ENCODE data around the gene FCN3.
"Not testable (repeated sequence)": the region's sequence is repeated elsewhere in the genome, so short reads cannot be mapped to it uniquely, and the experiment has no call there.

The FCN3 gene

DNA sequence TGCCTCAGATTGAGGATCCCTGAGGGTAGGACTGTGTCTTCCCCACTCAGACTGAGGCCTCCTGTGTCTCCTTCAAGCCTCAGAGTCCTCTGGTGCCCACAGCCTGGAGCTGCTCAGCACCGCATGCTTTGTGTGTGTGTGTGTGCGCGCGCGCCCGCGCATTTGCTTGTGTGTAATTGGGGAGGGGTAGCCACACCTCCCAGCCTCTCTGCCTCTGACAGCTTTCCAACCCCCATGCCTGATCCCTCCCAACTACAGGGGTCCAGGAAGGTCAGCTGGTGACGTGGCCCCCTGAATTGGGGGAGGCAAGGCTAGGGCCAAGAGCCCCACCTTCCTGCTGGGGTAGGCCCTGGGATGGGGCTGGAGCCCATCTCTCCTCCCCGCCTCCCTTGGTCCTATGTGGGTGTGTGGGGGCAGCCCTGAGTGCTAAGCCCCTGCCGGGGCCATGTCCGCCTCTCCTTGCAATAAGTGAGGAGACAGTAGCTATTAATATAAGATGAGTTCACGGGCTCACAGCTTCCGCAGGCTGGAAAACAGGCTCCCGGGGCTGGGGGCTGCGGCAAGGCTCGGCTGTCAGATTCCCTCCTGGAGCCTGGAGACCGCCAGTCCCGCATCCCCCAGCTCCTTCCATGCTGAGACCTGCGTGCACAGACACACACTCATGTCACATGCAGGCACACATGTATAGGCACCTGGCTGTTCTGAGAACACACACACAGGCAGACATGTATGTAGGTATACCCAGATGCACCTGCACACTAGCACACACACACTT is 24.8 kb upstream of the FCN3 start:
- no peak for DNase-seq (ENCODE audit: low read depth)

DNA sequence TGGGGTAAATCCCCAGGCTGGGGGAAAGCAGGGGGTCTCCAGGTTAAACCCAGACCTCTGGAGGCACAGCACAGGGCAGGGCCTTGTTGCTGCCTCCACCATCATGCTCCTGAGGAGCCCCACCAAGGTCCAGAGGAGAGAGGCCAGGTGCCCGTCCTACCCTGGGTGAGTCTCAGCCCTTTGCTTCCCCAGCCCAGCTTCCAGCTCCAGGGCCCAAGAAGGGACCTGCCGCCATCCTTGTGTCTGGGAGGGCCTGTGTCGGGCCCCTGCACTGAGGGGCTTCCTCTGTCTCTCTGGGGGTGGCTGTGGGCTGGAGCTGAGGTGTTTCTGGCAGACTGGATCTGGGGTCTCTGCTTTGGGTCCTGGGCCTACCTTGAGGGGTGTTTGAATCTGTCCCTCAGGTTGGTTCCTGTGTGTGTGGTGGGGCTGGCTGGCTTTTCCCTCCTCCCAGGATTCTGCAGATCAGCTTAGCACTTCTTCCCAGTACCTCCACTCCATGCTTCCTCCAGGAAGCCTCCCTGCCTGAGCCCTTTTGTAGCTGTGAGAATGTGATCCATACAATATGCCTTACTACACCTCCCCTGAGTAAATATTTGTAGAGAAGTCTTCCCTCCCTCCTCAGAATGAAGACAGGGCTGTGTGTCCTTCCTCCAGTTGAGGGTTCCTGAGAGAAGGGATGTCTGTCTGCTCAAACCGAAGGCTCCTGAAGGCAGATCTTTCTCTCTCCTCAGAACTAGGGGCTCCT is 24.0 kb upstream of the FCN3 start:
- DNase-seq (ENCODE audit: low read depth) = no peak

DNA sequence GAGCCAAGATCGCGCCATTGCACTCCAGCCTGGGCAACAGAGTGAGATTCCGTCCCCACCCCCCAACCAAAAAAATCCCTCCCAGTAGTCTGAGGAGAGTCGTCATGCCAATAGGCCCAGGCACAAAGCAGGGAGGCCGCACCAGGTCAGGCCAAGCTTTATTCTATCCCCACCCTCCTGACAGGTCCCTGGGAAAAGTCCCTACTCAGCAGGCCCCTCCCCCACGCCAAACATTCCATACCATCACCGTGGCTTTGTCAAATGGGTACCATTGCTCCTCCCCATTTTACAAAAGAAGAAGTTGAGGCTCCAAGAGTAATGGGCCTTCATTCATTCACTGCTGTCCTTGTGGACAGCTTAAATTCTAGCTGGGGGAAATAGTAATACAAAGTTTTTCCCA is 23.1 kb upstream of the FCN3 start:
- DNase-seq (ENCODE audit: low read depth) = no peak

DNA sequence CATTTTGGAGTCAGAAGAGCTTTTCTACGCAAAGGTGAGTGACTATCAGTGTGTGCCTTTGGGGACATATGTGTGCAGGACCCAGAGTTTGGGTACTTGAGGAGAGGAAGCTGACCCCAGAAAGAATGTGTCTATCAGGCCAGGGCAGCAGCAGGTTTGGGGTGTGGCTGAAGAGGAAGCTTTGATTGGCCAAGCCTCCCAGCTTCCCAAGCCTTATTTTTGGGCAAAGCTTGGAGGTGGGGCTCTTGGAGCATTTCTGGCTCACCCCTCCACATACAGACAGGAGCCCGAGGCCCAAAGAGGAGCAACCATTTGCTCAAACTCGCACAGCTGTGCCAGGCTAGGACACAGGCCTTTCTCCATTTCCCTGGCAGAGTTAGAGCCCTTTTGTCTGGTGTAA is 22.5 kb upstream of the FCN3 start:
- no peak for DNase-seq (ENCODE audit: low read depth)

DNA sequence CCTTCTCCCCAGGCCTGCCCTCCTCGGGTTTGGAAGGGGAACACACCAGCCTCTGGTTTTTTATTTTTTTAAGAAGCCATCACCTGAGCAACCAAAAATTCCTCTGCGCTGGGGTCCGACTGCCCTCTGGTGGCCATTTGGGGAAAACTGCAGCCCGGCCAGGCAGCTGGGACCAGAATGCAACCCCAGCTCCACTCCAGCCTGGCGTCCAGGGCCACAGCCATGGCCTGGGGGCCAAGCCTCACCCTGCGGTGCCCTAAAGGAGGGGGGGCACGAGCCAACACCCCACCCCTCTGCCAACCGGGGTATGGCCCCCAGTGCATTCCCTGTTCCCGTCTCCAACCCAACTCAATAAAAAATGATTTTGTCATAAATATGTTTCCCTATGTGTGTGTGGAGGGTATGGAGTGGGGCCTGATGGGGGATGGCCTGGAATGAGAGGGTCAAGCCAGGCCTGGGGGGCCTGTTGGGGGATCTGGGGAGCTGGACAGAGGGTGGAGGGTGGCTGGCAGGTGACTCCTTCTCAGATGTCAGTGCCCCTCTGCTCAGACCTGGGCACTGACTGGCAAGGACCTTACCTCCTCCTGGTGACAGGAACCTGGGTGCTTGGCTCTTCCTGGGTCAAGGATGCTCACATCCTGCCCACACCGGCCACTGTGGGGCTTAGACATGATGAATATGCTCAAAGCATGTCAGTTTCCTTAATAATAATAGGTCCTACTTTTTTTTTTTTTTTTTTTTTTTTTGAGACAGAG is 21.0 kb upstream of the FCN3 start:
- DNase-seq (ENCODE audit: low read depth) = peak; percentile 27

DNA sequence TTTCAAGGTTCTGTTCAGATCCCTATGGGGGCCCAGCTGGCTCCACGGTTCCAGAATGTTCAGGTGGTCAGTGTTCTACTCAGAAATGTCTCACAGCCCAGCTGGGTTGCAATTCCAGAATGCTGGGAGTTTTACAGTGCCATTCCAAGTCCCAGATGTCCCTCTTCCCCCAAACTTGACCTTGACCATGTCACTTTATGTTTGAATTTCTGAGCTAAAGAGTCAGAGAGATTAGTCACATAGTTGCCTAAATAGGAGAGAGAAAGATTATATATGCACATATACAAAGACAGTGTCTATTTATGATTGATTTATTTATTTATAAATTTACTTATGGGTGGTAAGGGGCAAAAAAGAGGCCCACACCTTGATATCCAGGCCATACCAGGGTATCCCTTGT is 20.3 kb upstream of the FCN3 start:
- DNase-seq (ENCODE audit: low read depth) = no peak

- no peak for DNase-seq (ENCODE audit: low read depth)
These were observed 19.6 kb upstream of the FCN3 start for GRCh38 chr1:27394282-27394658.

DNA sequence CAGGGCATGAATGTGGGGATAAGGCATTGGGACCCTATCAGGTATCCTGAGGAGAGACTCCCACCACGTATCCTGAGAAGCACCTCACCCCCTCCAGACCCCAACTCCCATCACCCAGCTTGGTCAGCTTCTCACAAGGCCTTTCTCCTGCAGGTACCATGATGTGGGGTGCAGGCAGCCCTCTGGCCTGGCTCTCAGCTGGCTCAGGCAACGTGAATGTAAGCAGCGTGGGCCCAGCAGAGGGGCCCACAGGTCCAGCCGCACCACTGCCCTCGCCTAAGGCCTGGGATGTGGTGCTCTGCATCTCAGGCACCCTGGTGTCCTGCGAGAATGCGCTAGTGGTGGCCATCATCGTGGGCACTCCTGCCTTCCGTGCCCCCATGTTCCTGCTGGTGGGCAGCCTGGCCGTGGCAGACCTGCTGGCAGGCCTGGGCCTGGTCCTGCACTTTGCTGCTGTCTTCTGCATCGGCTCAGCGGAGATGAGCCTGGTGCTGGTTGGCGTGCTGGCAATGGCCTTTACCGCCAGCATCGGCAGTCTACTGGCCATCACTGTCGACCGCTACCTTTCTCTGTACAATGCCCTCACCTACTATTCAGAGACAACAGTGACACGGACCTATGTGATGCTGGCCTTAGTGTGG is 19.1 kb upstream of the FCN3 start:
- DNase-seq (ENCODE audit: low read depth) = no peak

- no peak for DNase-seq (ENCODE audit: low read depth)
These were observed 18.4 kb upstream of the FCN3 start for GRCh38 chr1:27392778-27393635.

GRCh38 chr1:27392096-27392777 is 17.6 kb upstream of the FCN3 start, which contains the start of gene GPR3:
Gene GPR3, plus strand, starts transcription at chr1:27392622. Its CDS starts 1,177 bp downstream, at chr1:27393799.
- peak; percentile 83 for DNase-seq (ENCODE audit: low read depth)

GRCh38 chr1:27391511-27392095 is 17.0 kb upstream of the FCN3 start:
- DNase-seq (ENCODE audit: low read depth) = peak; percentile 64

GRCh38 chr1:27388337-27389005 is 13.8 kb upstream of the FCN3 start:
- DNase-seq (ENCODE audit: low read depth) = peak; percentile 32

DNA sequence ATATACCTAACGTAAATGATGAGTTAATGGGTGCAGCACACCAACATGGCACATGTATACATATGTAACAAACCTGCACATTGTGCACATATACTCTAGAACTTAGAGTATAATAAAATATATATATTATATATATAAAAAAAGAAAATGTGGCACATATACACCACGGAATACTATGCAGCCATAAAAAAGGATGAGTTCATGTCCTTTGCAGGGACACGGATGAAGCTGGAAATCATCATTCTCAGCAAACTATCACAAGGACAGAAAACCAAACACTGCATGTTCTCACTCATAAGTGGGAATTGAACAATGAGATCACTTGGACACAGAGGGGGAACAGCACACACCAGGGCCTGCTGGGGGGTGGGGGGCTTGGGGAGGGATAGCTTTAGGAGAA is 10.2 kb upstream of the FCN3 start:
- DNase-seq (ENCODE audit: low read depth) = not testable (repeated sequence)

GRCh38 chr1:27383661-27384060 is 9.0 kb upstream of the FCN3 start:
- DNase-seq (ENCODE audit: low read depth) = no peak

DNA sequence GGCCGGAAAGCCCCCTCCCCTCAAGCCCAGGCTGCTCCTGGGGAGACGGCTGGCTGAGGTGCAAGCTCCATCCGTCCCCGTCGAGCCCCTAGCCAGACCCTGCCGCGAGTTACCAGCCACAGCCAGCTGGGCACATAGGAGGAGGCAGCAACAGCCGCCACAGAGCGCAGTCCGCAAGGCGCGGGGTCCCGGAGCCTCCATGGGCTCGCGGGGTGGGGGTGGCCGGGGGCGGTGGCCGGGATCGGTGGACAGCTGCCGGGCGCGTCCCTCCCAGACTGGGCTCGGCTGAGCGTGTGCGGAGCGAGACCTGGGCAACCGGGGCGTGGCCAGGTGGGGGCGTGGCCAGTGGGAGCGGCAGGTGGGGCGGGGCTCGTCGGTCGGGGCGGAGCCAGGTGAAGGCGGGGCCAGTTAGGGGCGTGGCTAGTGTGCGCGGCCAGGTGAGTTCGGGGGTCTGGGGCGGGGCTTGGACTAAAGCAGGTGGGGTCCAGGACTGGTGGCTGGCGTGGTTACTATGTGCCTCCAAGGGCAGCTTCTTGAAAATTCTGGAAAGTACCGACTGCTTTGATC is 8.5 kb upstream of the FCN3 start, which contains the start of gene CD164L2:
TSS of gene CD164L2 (minus strand) at position 295 of the 567 bp plus-strand sequence. CDS start at position 201, 94 bp downstream.
- DNase-seq (ENCODE audit: low read depth) = no peak

DNA sequence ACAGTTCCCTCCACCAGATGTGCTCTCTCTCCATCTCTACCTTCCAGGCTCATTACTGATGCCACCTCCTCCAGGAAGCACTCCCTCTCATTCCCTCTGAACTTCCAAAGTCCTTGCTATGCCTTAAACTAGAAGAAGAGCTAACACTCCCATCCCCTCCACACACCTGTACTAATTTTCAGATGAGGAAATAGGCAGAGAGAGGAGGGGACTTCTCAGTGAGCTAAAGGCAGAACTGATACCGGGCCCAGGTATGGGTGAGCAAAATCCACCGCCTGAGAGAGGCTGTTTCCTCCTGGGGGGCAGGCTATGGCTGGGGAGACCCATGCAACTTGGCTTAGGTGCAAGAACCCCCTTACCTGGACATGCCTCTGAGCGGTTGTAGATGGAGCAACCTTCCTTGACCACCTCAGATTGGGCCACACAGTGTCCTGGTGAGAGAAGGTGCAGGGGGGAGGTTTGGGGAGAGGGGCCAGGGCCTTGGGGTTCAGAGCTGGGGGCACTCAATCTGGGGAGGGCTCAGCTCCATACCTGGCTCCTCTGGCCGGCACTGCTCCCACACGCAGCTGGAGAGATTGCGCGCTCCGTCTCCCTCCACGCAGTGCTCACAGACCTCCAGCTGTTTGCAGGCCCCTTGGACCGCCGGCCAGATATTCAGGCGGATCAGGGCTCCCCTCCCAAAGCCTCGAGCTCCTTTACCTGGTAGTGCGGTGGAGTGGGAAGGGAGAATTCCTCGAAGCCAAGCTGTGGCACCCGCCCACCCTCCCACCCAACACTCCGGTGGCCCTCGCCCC is 7.5 kb upstream of the FCN3 start:
- no peak for DNase-seq (ENCODE audit: low read depth)

DNA sequence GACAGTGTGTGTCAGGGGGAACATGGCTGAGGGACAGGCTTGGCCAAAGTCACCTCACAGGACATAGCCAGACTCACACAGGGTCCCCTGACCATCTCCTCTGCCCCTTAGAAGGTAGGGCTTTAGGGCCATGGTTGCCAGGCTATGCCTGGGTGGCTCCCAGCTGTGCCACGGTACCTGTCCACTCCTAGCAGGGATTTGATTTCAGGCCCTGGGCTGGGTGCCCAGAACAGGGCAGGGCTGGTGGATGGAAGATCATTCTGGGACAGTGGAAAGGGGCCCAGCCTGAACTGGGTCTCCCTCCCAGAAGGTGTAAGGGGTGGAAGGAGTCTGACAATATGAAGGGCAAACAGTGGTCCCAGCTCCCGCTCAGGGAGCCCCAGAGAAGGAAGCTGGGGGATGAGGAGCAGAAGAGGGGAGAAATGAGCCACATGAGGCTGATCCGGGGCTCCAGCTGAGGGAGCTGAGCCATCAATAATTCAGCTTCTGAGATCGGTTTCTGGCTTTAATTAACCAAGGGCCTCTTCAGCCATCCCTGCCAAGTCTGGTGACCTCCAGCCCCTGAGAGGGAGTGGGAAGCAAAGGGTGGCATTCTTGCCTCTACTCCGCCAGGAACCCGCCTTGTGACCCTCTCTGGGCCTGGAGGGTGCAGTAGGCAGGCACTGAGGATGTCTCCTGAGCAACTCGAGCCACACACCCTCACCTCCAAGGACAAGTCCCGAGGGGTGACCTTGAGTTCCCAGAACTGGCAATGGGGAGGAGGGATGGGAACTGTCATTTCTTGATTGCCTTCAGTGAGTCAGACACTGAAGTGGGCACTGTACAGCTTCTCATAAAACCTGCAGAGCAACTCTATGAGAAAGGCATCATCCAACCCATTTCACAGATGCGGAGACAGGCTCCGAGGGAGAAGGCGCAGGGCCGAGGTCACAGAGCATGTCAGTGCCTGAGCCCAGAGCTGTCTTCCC is 6.4 kb upstream of the FCN3 start:
- no peak for DNase-seq (ENCODE audit: low read depth)

All from amniotic epithelial cell (primary cell).